H1 (cell line): ENCODE results near the gene PIGU. TPM values are rescaled to one million over a fixed set of nuclear protein-coding genes. Genes with fewer than 3 reads are reported as not detected.

Experiments used
- CTCF ChIA-PET: fragments of 300-600 bp; sonication (Branson Sonifier 250); formaldehyde crosslinking; loops from one replicate; lab custom pipeline; 2021; ENCODE audit not compliant: partially characterized antibody; lab: Charles Lee
- POLR2A ChIA-PET: fragments of 300-600 bp; sonication (Branson Sonifier 250); formaldehyde crosslinking; loops from one replicate; lab custom pipeline; 2021; ENCODE audit warnings: inconsistent platforms; ENCODE audit not compliant: partially characterized antibody; lab: Charles Lee
- DNase-seq, 2 experiments: peaks; one replicate each; pipeline versions ENCODE4 v3.0.0 to v3.0.0-alpha.2; 2010 to 2022; ENCODE audit warnings: low spot score in 2 of 2, low read depth in 1 of 2, mixed read lengths in 1 of 2
- FAIRE-seq: peaks from 2 replicates; lab custom pipeline; 2011; peaks lifted over from hg19 to GRCh38; lab: Jason Lieb, UNC
- H2AFZ ChIP-seq: 2 replicates; pipeline ENCODE4 v1.8.1; 2012; ENCODE audit warnings: low read length, inconsistent platforms
- H2AK5ac ChIP-seq: 2 replicates; pipeline ENCODE4 v1.6.1; 2013; ENCODE audit warnings: low read depth, low read length
- H2BK120ac ChIP-seq: replicated peaks from 2 replicates; pipeline ENCODE3; 2013; ENCODE audit warnings: low read depth, low read length, inconsistent platforms
- H2BK12ac ChIP-seq: 2 replicates; pipeline ENCODE4 v1.6.1; 2013; ENCODE audit warnings: low read depth, low read length
- H2BK15ac ChIP-seq: 2 replicates; pipeline ENCODE4 v1.6.1; 2013; ENCODE audit warnings: low read length
- H2BK20ac ChIP-seq: 2 replicates; pipeline ENCODE4 v1.6.1; 2013; ENCODE audit warnings: low read length
- H2BK5ac ChIP-seq: 2 replicates; pipeline ENCODE4 v1.6.1; 2013; ENCODE audit warnings: low read depth, low read length
- H3K14ac ChIP-seq: 2 replicates; pipeline ENCODE4 v1.6.1; 2013; ENCODE audit warnings: inconsistent platforms; ENCODE audit not compliant: insufficient read length
- H3K18ac ChIP-seq: 2 replicates; pipeline ENCODE4 v1.6.1; 2013; ENCODE audit warnings: low read length; ENCODE audit errors: extremely low read depth
- H3K23ac ChIP-seq: 2 replicates; pipeline ENCODE4 v1.6.1; 2013; ENCODE audit warnings: inconsistent platforms; ENCODE audit not compliant: insufficient read length
- H3K23me2 ChIP-seq: 2 replicates; pipeline ENCODE4 v1.6.1; 2013; ENCODE audit warnings: low read depth, low read length
- H3K27ac ChIP-seq: 2 replicates; pipeline ENCODE4 v1.6.1; 2011; ENCODE audit warnings: low read depth, low read length, inconsistent platforms
- H3K27me3 ChIP-seq, 4 experiments: replicated peaks in 1 of 4; 1 replicate in 1 of 4; 2 replicates in 3 of 4; pipeline versions ENCODE4 v1.6.1 to v1.8.1; 2011 to 2013; ENCODE audit warnings: low read length in 3 of 4, mild to moderate bottlenecking in 3 of 4, inconsistent platforms in 2 of 4, mixed read lengths in 2 of 4, moderate library complexity in 1 of 4; ENCODE audit not compliant: control insufficient read depth in 3 of 4, insufficient read depth in 3 of 4; ENCODE audit errors: extremely low read depth in 1 of 4
- H3K36me3 ChIP-seq, 4 experiments: 2 replicates each; pipeline versions ENCODE4 v1.6.1 to v1.8.1; 2011 to 2013; ENCODE audit warnings: mild to moderate bottlenecking in 4 of 4, low read length in 3 of 4, moderate library complexity in 2 of 4, control low read depth in 1 of 4, inconsistent platforms in 1 of 4; ENCODE audit not compliant: insufficient read depth in 4 of 4, control insufficient read depth in 2 of 4
- H3K4ac ChIP-seq: replicated peaks from 2 replicates; pipeline ENCODE3; 2013; ENCODE audit warnings: low read length, low read depth, mixed read lengths, inconsistent platforms; ENCODE audit not compliant: insufficient read length
- H3K4me1 ChIP-seq, 4 experiments: replicated peaks in 1 of 4; 1 replicate in 1 of 4; 2 replicates in 3 of 4; pipeline versions ENCODE4 v1.6.1 to v1.8.1; 2011 to 2013; ENCODE audit warnings: low read length in 3 of 4, inconsistent platforms in 2 of 4, mixed read lengths in 1 of 4; ENCODE audit not compliant: insufficient read depth in 4 of 4, control insufficient read depth in 3 of 4
- H3K4me2 ChIP-seq, 2 experiments: 2 replicates each; pipeline versions ENCODE4 v1.6.1 to v1.8.1; 2011 to 2013; ENCODE audit warnings: low read depth in 2 of 2, low read length in 2 of 2, control low read depth in 1 of 2, inconsistent platforms in 1 of 2, mild to moderate bottlenecking in 1 of 2; ENCODE audit not compliant: insufficient read depth in 1 of 2
- H3K4me3 ChIP-seq, 4 experiments: fragments of 200-600, 300-600 bp in 1 of 4; sonication (generic), shearing (Covaris generic), sonication (Bioruptor Twin) in 1 of 4; 2 replicates each; pipeline versions ENCODE4 v1.5.1 to v1.8.1; 2011 to 2016; ENCODE audit warnings: low read length in 4 of 4, low read depth in 3 of 4, control low read depth in 2 of 4, inconsistent platforms in 2 of 4, mild to moderate bottlenecking in 2 of 4, mixed read lengths in 1 of 4, moderate library complexity in 1 of 4; ENCODE audit not compliant: insufficient read depth in 2 of 4; ENCODE audit errors: extremely low read depth in 1 of 4
- H3K56ac ChIP-seq: replicated peaks from 2 replicates; pipeline ENCODE3; 2013; ENCODE audit warnings: low read depth, mild to moderate bottlenecking, mixed read lengths, low read length, inconsistent platforms; ENCODE audit not compliant: insufficient read length
- H3K79me1 ChIP-seq: 2 replicates; pipeline ENCODE4 v1.6.1; 2013; ENCODE audit warnings: low read depth, low read length, control low read depth
- H3K79me2 ChIP-seq, 2 experiments: 2 replicates each; pipeline versions ENCODE4 v1.6.1 to v1.8.1; 2012 to 2013; ENCODE audit warnings: low read length in 2 of 2, mild to moderate bottlenecking in 2 of 2, inconsistent platforms in 1 of 2; ENCODE audit not compliant: insufficient read depth in 2 of 2, control insufficient read depth in 1 of 2
- H3K9ac ChIP-seq, 4 experiments: replicated peaks in 1 of 4; 1 replicate in 1 of 4; 2 replicates in 3 of 4; pipeline versions ENCODE4 v1.6.1 to v1.8.1; 2011 to 2013; ENCODE audit warnings: low read depth in 3 of 4, low read length in 3 of 4, control low read depth in 2 of 4, mild to moderate bottlenecking in 2 of 4, moderate library complexity in 2 of 4, inconsistent platforms in 1 of 4; ENCODE audit errors: extremely low read depth in 1 of 4
- H3K9me3 ChIP-seq, 2 experiments: 2 replicates each; pipeline versions ENCODE4 v1.6.1 to v1.8.1; 2012 to 2013; ENCODE audit warnings: mild to moderate bottlenecking in 2 of 2, moderate library complexity in 2 of 2, control low read depth in 1 of 2, inconsistent platforms in 1 of 2, low read depth in 1 of 2, low read length in 1 of 2, mixed read lengths in 1 of 2; ENCODE audit not compliant: insufficient read depth in 2 of 2
- H4K20me1 ChIP-seq, 2 experiments: replicated peaks in 1 of 2; 2 replicates each; pipeline versions ENCODE3 to v1.8.1; 2011 to 2013; ENCODE audit warnings: inconsistent platforms in 2 of 2, low read length in 2 of 2, mild to moderate bottlenecking in 1 of 2; ENCODE audit not compliant: insufficient read depth in 2 of 2, control insufficient read depth in 1 of 2
- H4K5ac ChIP-seq: 2 replicates; pipeline ENCODE4 v1.6.1; 2013; ENCODE audit warnings: low read length, low read depth, mixed read lengths, inconsistent platforms; ENCODE audit not compliant: insufficient read length
- H4K8ac ChIP-seq: 2 replicates; pipeline ENCODE4 v1.8.0; 2013; ENCODE audit warnings: mild to moderate bottlenecking, moderate library complexity, low read length, inconsistent platforms; ENCODE audit not compliant: insufficient read depth; ENCODE audit errors: extremely low read depth
- H4K91ac ChIP-seq: replicated peaks from 2 replicates; pipeline ENCODE3; 2013; ENCODE audit warnings: low read length, mixed read lengths, inconsistent platforms; ENCODE audit not compliant: insufficient read length
- KDM1A ChIP-seq: fragments of 200-600, 300-600 bp; sonication (generic); IDR thresholded peaks from 2 replicates; pipeline ENCODE4 v1.7.1; 2016; ENCODE audit warnings: mild to moderate bottlenecking, low read length, borderline replicate concordance
- POU5F1 ChIP-seq: IDR thresholded peaks from 2 replicates; pipeline ENCODE4 v1.6.1; 2011; ENCODE audit warnings: low read depth, mild to moderate bottlenecking, low read length, moderate library complexity
- WGBS, 2 experiments: shearing (Covaris generic) in 1 of 2; methylation state at CpG; one replicate each; pipeline versions ENCODE4 v1.1.6 to v1.1.7; 2013 to 2015; ENCODE audit warnings: low lambda C conversion rate in 2 of 2, mixed read lengths in 2 of 2, inconsistent platforms in 1 of 2, low coverage in 1 of 2, missing lambda C conversion rate in 1 of 2; ENCODE audit not compliant: insufficient replicate concordance in 2 of 2, insufficient coverage in 1 of 2, insufficient read length in 1 of 2; ENCODE audit errors: extremely low coverage in 1 of 2, missing lambda C conversion rate in 1 of 2; 5-methylcytosine and 5-hydroxymethylcytosine counted together
- polyA plus RNA-seq, 7 experiments: library from polyadenylated mRNA; depleted of rRNA in 3 of 7; stranded (reverse) in 5 of 7; unstranded in 2 of 7; fragments of >200 nt in 5 of 7; fragments of 200-250 nt in 2 of 7; gene quantifications; 1 replicate in 5 of 7; 2 replicates in 1 of 7; 4 replicates in 1 of 7; pipeline versions ENCODE4 v1.2.1 to v1.2.3, GENCODE V29; 2011 to 2013; ENCODE audit warnings: missing spikeins in 2 of 7, mixed read lengths in 2 of 7
- total RNA-seq: library from RNA; stranded (reverse); fragmentation: NEBNext Ultra II Directional; extraction: Animal tissue kit (Norgen Biotek cat#: 25700); gene quantifications from 2 replicates; pipeline ENCODE4 v1.2.1, GENCODE V29; 2021

The PIGU gene
- total and polyA plus RNA-seq, 2 of the 8 experiments (the other 6 are each of a cell fraction or from before 2014, with no cell fraction given) = 28.3 to 117 TPM

- no peak overlapping the region for H2BK120ac ChIP-seq
- POLR2A ChIA-PET = no interaction called here
- DNase-seq (no peak), FAIRE-seq (no peak)
- H4K91ac ChIP-seq = no peak overlapping the region
- no peak overlapping the region for H3K23ac ChIP-seq
- CTCF ChIA-PET = interaction anchor here (1.0 kb wide), 1 partner anchor 14 kb away, joined by 4 read pairs; no protein-coding TSS in a partner anchor
- no peak overlapping the region for H2AK5ac ChIP-seq
- H3K9ac ChIP-seq = no peak overlapping the region
- H2BK15ac ChIP-seq = no peak overlapping the region
- H4K8ac ChIP-seq = no peak overlapping the region
- no peak overlapping the region for H2BK12ac ChIP-seq
- TF ChIP-seq KDM1A (no peak), POU5F1 (no peak)
- TF ChIP-seq, all 59 proteins: peak for 0
- no peak overlapping the region for H3K18ac ChIP-seq
- H2AFZ ChIP-seq = no peak overlapping the region
- no peak overlapping the region for H3K4me2 ChIP-seq
- H4K20me1 ChIP-seq = no peaks in the 10 kb centered on the region
- no peaks in the 10 kb centered on the region for H3K79me2 ChIP-seq
- no peaks in the 10 kb centered on the region for H3K79me1 ChIP-seq
- no peaks in the 10 kb centered on the region for H3K9me3 ChIP-seq
- no peak overlapping the region for H3K14ac ChIP-seq
- no peaks in the 10 kb centered on the region for H3K23me2 ChIP-seq
- H3K36me3 ChIP-seq = peaks cover 0 to 3% (median 1%) of the 10 kb centered on the region in 4 experiments; a peak in 1 of 8 replicates
- H4K5ac ChIP-seq = no peak overlapping the region
- H2BK20ac ChIP-seq = no peak overlapping the region
- no peak overlapping the region for H3K4me3 ChIP-seq
- H2BK5ac ChIP-seq = no peak overlapping the region
- WGBS, 2 experiments = 89% methylated on average over 4 of the region's 4 CpGs; no CpG with 5 or more reads in 1 of the 2 experiments
- no peak overlapping the region for H3K56ac ChIP-seq
- no peak overlapping the region for H3K4ac ChIP-seq
- H3K27me3 ChIP-seq = no peaks in the 10 kb centered on the region
- no peak overlapping the region for H3K27ac ChIP-seq
- H3K4me1 ChIP-seq = no peaks in the 10 kb centered on the region
These were observed 99.8 kb downstream of the PIGU start for GRCh38 chr20:34577061-34577460.
